Gastrocnemius medialis (tissue), 4 donors: Measurements from ENCODE around the gene PCDHGC3. TPM values are rescaled to one million over a fixed set of nuclear protein-coding genes. Genes with fewer than 3 reads are reported as not detected.

ENCODE experiments used
- ATAC-seq, 2 donors: fragments of 150-250 bp; one replicate each; pipeline ENCODE4 v1.9.1; 2016
- DNase-seq, 2 donors: peaks; one replicate each; pipeline ENCODE4 v3.0.0-alpha.2; 2019
- H3K27ac ChIP-seq, 4 donors: fragments of 200-600 bp; sonication (generic); 1 replicate in 1 of 4; 2 replicates in 3 of 4; pipeline ENCODE4 v1.5.1; 2016 to 2018; ENCODE audit warnings: mild to moderate bottlenecking in 2 of 4, moderate library complexity in 1 of 4
- H3K27me3 ChIP-seq, 3 donors: fragments of 200-600 bp; sonication (generic) in 2 of 3; 1 replicate in 1 of 3; 2 replicates in 2 of 3; pipeline versions ENCODE4 v1.5.1 to v1.6.0; 2016 to 2019; ENCODE audit warnings: mild to moderate bottlenecking in 1 of 3, moderate library complexity in 1 of 3
- H3K36me3 ChIP-seq, 2 donors: fragments of 200-600 bp; sonication (generic) in 1 of 2; one replicate each; pipeline ENCODE4 v1.5.1; 2017 to 2018
- H3K4me1 ChIP-seq, 2 donors: fragments of 200-600 bp; sonication (generic) in 1 of 2; one replicate each; pipeline ENCODE4 v1.5.1; 2016 to 2017; ENCODE audit warnings: mild to moderate bottlenecking in 2 of 2
- H3K4me3 ChIP-seq, 4 donors: fragments of 200-600 bp; sonication (generic) in 3 of 4; 1 replicate in 1 of 4; 2 replicates in 3 of 4; pipeline ENCODE4 v1.5.1; 2016 to 2019; ENCODE audit warnings: mild to moderate bottlenecking in 2 of 4
- H3K9me3 ChIP-seq, 3 donors: fragments of 200-600 bp; sonication (generic) in 2 of 3; 1 replicate in 1 of 3; 2 replicates in 2 of 3; pipeline ENCODE4 v1.5.1; 2016 to 2019
- POLR2A ChIP-seq, 2 donors: fragments of 450-650 bp; IDR thresholded peaks; one replicate each; pipeline ENCODE4 v1.6.1; 2017; ENCODE audit warnings: antibody characterized with exemption in 2 of 2, mild to moderate bottlenecking in 2 of 2, moderate library complexity in 2 of 2
- in situ Hi-C, 4 donors: fragments of 200-750 bp; cut with MboI; loops; one replicate each; pipeline versions ENCODE4 v1.15.0 to v1.8.0; 2017; ENCODE audit warnings: low sequenced_read_pairs in 4 of 4
- intact Hi-C: fragments of 100-400 bp; cut with DNase I; formaldehyde crosslinking; loops from one replicate; pipeline ENCODE4 v1.15.1; 2023; ENCODE audit warnings: low total_unique reads
- total RNA-seq, 4 donors: library from RNA; depleted of rRNA; stranded (reverse); fragments of >200 nt; gene quantifications; one replicate each; pipeline versions ENCODE4 v1.1.0 to v1.2.3, GENCODE V29; 2016
- TF ChIP-seq, protein P1 (sequence below), 5 experiments: fragments of 450-650 bp in 3 of 5; fragments of 200-600 bp in 2 of 5; sonication (generic) in 2 of 5; IDR thresholded peaks in 4 of 5; conservative IDR thresholded peaks in 1 of 5; 1 replicate in 4 of 5; 2 replicates in 1 of 5; pipeline ENCODE4 v1.5.1; 2016 to 2019; ENCODE audit warnings: antibody characterized with exemption in 5 of 5, mild to moderate bottlenecking in 3 of 5, moderate library complexity in 3 of 5

PCDHGC3 gene
- total RNA-seq, 4 donors from 2014 or later, result 11.8 to 14.5 (median 13.8) TPM

DNA sequence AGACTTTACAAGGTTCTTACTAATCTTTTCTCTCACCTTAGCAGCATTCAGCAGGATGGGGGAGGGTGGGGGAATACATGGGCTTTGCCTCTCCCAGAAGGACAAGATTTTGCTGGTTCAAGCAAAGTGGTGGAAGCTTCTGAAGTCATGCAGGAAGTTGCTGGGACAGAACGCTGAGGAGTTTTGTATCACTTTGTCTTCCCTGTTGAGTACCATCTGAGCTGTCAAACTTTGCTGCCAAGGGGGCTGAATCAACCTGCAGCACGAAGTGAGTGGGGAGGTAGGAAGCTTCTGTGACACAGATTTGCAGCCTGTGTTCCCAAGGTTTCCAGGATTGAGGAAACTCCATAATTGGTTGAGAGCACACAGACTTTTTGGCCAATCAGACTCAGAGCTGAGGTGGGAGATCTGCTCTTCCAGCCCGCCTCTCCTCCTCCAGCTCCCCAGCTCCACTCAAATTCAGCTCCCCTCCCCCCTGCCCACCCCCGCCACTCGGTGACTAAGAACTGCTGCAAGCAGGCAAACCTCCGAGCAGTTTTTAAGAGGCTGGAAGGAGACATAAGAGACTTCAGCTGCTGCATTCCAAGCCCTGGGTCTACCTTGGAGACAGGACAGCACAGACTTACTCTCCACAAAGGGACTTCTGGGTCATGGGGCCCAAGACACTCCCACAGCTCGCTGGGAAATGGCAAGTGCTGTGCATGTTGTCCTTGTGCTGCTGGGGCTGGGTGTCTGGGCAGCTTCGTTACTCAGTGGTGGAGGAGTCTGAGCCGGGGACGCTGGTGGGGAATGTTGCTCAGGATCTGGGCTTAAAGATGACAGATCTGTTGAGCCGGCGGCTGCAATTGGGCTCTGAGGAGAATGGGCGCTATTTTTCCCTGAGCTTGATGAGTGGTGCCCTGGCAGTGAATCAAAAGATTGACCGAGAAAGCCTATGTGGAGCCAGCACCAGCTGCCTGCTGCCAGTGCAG, 13.1 kb downstream of the PCDHGC3 start, which contains the start of gene PCDHGC5:
PCDHGC5 (plus strand) TSS at position 491 of the 971 bp plus-strand sequence; CDS start at position 651, 160 bp downstream.
- DNase-seq, result no peak
- Histone ChIP-seq H3K27me3 (no peaks in the 10 kb centered on the region), H3K4me1 (peaks cover 19 to 36% of the 10 kb centered on the region in 2 donors), H3K9me3 (no peaks in the 10 kb centered on the region), H3K36me3 (no peaks in the 10 kb centered on the region), H3K4me3 (no peak within 1 kb of the TSS), H3K27ac (no peak within 1 kb of the TSS)
- intact Hi-C loops, result no loop called here
- in situ Hi-C loops, result no loop called here
- no peak for TF ChIP-seq POLR2A (IDR thresholded peaks at IDR 0.05)
- TF ChIP-seq, protein P1, sequence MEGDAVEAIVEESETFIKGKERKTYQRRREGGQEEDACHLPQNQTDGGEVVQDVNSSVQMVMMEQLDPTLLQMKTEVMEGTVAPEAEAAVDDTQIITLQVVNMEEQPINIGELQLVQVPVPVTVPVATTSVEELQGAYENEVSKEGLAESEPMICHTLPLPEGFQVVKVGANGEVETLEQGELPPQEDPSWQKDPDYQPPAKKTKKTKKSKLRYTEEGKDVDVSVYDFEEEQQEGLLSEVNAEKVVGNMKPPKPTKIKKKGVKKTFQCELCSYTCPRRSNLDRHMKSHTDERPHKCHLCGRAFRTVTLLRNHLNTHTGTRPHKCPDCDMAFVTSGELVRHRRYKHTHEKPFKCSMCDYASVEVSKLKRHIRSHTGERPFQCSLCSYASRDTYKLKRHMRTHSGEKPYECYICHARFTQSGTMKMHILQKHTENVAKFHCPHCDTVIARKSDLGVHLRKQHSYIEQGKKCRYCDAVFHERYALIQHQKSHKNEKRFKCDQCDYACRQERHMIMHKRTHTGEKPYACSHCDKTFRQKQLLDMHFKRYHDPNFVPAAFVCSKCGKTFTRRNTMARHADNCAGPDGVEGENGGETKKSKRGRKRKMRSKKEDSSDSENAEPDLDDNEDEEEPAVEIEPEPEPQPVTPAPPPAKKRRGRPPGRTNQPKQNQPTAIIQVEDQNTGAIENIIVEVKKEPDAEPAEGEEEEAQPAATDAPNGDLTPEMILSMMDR (IDR thresholded peaks at IDR 0.05 in 4 of 5, conservative IDR thresholded peaks at IDR 0.05 in 1 of 5), result no peak
- no peak for ATAC-seq

GRCh38 chr5:141489841-141490240, 14.1 kb downstream of the PCDHGC3 start:
- in situ Hi-C loops, result no loop called here

GRCh38 chr5:141490271-141490670, 14.5 kb downstream of the PCDHGC3 start:
- peaks cover 9 to 28% of the 10 kb centered on the region in 2 donors for H3K4me1 ChIP-seq
- ATAC-seq, result no peak
- no peaks in the 10 kb centered on the region for H3K27me3 ChIP-seq
- H3K4me3 ChIP-seq, result no peak overlapping the region
- no peak for DNase-seq
- no peaks in the 10 kb centered on the region for H3K36me3 ChIP-seq
- no peaks in the 10 kb centered on the region for H3K9me3 ChIP-seq
- no peak overlapping the region for H3K27ac ChIP-seq
- intact Hi-C loops (no loop called here), in situ Hi-C loops (no loop called here)
- no peak for TF ChIP-seq POLR2A (IDR thresholded peaks at IDR 0.05)
- TF ChIP-seq, protein P1 (IDR thresholded peaks at IDR 0.05 in 4 of 5, conservative IDR thresholded peaks at IDR 0.05 in 1 of 5), result no peak

More at GRCh38 chr5:141489841-141490240, 14.1 kb downstream of the PCDHGC3 start:
- H3K9me3 ChIP-seq, result no peaks in the 10 kb centered on the region
- H3K36me3 ChIP-seq, result no peaks in the 10 kb centered on the region
- DNase-seq (no peak), ATAC-seq (no peak)
- TF ChIP-seq POLR2A (IDR thresholded peaks at IDR 0.05), result no peak
- TF ChIP-seq, protein P1 (IDR thresholded peaks at IDR 0.05 in 4 of 5, conservative IDR thresholded peaks at IDR 0.05 in 1 of 5), result no peak
- H3K27ac ChIP-seq, result no peak overlapping the region
- H3K4me1 ChIP-seq, result peaks cover 11 to 33% of the 10 kb centered on the region in 2 donors
- no peak overlapping the region for H3K4me3 ChIP-seq
- H3K27me3 ChIP-seq, result no peaks in the 10 kb centered on the region
- intact Hi-C loops, result no loop called here

DNA sequence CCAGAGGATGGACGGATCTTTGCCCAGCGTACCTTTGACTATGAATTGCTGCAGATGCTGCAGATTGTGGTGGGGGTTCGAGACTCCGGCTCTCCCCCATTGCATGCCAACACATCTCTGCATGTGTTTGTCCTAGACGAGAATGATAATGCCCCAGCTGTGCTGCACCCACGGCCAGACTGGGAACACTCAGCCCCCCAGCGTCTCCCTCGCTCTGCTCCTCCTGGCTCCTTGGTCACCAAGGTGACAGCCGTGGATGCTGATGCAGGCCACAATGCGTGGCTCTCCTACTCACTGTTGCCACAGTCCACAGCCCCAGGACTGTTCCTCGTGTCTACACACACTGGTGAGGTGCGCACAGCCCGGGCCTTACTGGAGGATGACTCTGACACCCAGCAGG, 15.0 kb downstream of the PCDHGC3 start:
- H3K4me3 ChIP-seq, result no peak overlapping the region
- in situ Hi-C loops (no loop called here), intact Hi-C loops (no loop called here)
- TF ChIP-seq, protein P1 (IDR thresholded peaks at IDR 0.05 in 4 of 5, conservative IDR thresholded peaks at IDR 0.05 in 1 of 5), result no peak
- TF ChIP-seq POLR2A (IDR thresholded peaks at IDR 0.05), result no peak
- DNase-seq (no peak), ATAC-seq (no peak)
- H3K4me1 ChIP-seq, result peaks cover 9 to 25% of the 10 kb centered on the region in 2 donors
- H3K27me3 ChIP-seq, result no peaks in the 10 kb centered on the region
- no peaks in the 10 kb centered on the region for H3K36me3 ChIP-seq
- no peaks in the 10 kb centered on the region for H3K9me3 ChIP-seq
- H3K27ac ChIP-seq, result no peak overlapping the region
